Measurements from ENCODE around the gene ME3. TPM values are rescaled to one million over a fixed set of nuclear protein-coding genes. Genes with fewer than 3 reads are reported as not detected.
"Not testable (repeated sequence)": the region's sequence is repeated elsewhere in the genome, so short reads cannot be mapped to it uniquely, and the experiment has no call there.

ME3 gene
- total RNA-seq, 3 donors from 2014 or later = 5.3 to 10.3 (median 8.3) TPM

GRCh38 chr11:86570020-86570419 lies 102.4 kb downstream of the ME3 start:
- H3K36me3 Mint-ChIP-seq (ENCODE audit: insufficient read depth) = no peaks in the 10 kb centered on the region

GRCh38 chr11:86569109-86569508 lies 103.3 kb downstream of the ME3 start:
- no peaks in the 10 kb centered on the region for H3K4me1 Mint-ChIP-seq (ENCODE audit: low read depth)
- DNase-seq (no peak), ATAC-seq (no peak)
- no peaks in the 10 kb centered on the region for H3K9me3 Mint-ChIP-seq
- H3K36me3 Mint-ChIP-seq (ENCODE audit: insufficient read depth) = no peaks in the 10 kb centered on the region
- no peaks in the 10 kb centered on the region for H3K27me3 Mint-ChIP-seq (ENCODE audit: low read depth)
- H3K4me3 Mint-ChIP-seq = no peak overlapping the region

More at GRCh38 chr11:86570020-86570419, 102.4 kb downstream of the ME3 start:
- Mint-ChIP-seq H3K4me3 (no peak overlapping the region), H3K4me1 (ENCODE audit: low read depth) (no peaks in the 10 kb centered on the region), H3K27me3 (ENCODE audit: low read depth) (no peaks in the 10 kb centered on the region), H3K9me3 (no peaks in the 10 kb centered on the region)
- no peak for DNase-seq
- no peak for ATAC-seq

- no peaks in the 10 kb centered on the region for H3K4me1 Mint-ChIP-seq (ENCODE audit: low read depth)
- H3K9me3 Mint-ChIP-seq = peaks cover 16% of the 10 kb centered on the region
- H3K4me3 Mint-ChIP-seq = no peak overlapping the region
- no peaks in the 10 kb centered on the region for H3K27me3 Mint-ChIP-seq (ENCODE audit: low read depth)
- DNase-seq (no peak), ATAC-seq (no peak)
- no peaks in the 10 kb centered on the region for H3K36me3 Mint-ChIP-seq (ENCODE audit: insufficient read depth)
Measured at GRCh38 chr11:86565801-86566312, 106.6 kb downstream of the ME3 start.

GRCh38 chr11:86565388-86565787 lies 107.0 kb downstream of the ME3 start:
- Mint-ChIP-seq H3K4me3 (no peak overlapping the region), H3K27me3 (ENCODE audit: low read depth) (no peaks in the 10 kb centered on the region), H3K4me1 (ENCODE audit: low read depth) (no peaks in the 10 kb centered on the region), H3K36me3 (ENCODE audit: insufficient read depth) (no peaks in the 10 kb centered on the region), H3K9me3 (peaks cover 16% of the 10 kb centered on the region)
- ATAC-seq = no peak
- no peak for DNase-seq

- H3K4me3 Mint-ChIP-seq; H3K4me1 Mint-ChIP-seq (ENCODE audit: low read depth); DNase-seq; H3K36me3 Mint-ChIP-seq (ENCODE audit: insufficient read depth); ATAC-seq; H3K27me3 Mint-ChIP-seq (ENCODE audit: low read depth): not testable (repeated sequence)
- H3K9me3 Mint-ChIP-seq = peaks cover 16% of the 10 kb centered on the region
Measured at GRCh38 chr11:86562842-86563241, 109.6 kb downstream of the ME3 start.

- Mint-ChIP-seq H3K4me3 (no peak overlapping the region), H3K4me1 (ENCODE audit: low read depth) (no peaks in the 10 kb centered on the region), H3K36me3 (ENCODE audit: insufficient read depth) (no peaks in the 10 kb centered on the region), H3K27me3 (ENCODE audit: low read depth) (no peaks in the 10 kb centered on the region), H3K9me3 (peaks cover 16% of the 10 kb centered on the region)
- ATAC-seq = no peak
- no peak for DNase-seq
Measured at GRCh38 chr11:86559311-86559945, 113.0 kb downstream of the ME3 start.

GRCh38 chr11:86558841-86559240 lies 113.6 kb downstream of the ME3 start:
- DNase-seq = no peak

GRCh38 chr11:86558207-86558606 lies 114.2 kb downstream of the ME3 start:
- peaks cover 12% of the 10 kb centered on the region for H3K9me3 Mint-ChIP-seq
- no peaks in the 10 kb centered on the region for H3K4me1 Mint-ChIP-seq (ENCODE audit: low read depth)
- H3K27me3 Mint-ChIP-seq (ENCODE audit: low read depth) = no peaks in the 10 kb centered on the region
- H3K4me3 Mint-ChIP-seq = no peak overlapping the region
- ATAC-seq (no peak), DNase-seq (no peak)
- no peaks in the 10 kb centered on the region for H3K36me3 Mint-ChIP-seq (ENCODE audit: insufficient read depth)

More at GRCh38 chr11:86558841-86559240, 113.6 kb downstream of the ME3 start:
- peaks cover 16% of the 10 kb centered on the region for H3K9me3 Mint-ChIP-seq
- H3K4me3 Mint-ChIP-seq = no peak overlapping the region
- no peak for ATAC-seq
- no peaks in the 10 kb centered on the region for H3K36me3 Mint-ChIP-seq (ENCODE audit: insufficient read depth)
- no peaks in the 10 kb centered on the region for H3K27me3 Mint-ChIP-seq (ENCODE audit: low read depth)
- no peaks in the 10 kb centered on the region for H3K4me1 Mint-ChIP-seq (ENCODE audit: low read depth)

- Mint-ChIP-seq H3K9me3 (no peaks in the 10 kb centered on the region), H3K27me3 (ENCODE audit: low read depth) (no peaks in the 10 kb centered on the region), H3K4me3 (no peak overlapping the region), H3K4me1 (ENCODE audit: low read depth) (no peaks in the 10 kb centered on the region), H3K36me3 (ENCODE audit: insufficient read depth) (no peaks in the 10 kb centered on the region)
- DNase-seq (no peak), ATAC-seq (no peak)
Measured at GRCh38 chr11:86555866-86556265, 116.5 kb downstream of the ME3 start.

- ATAC-seq (no peak), DNase-seq (no peak)
- Mint-ChIP-seq H3K27me3 (ENCODE audit: low read depth) (no peaks in the 10 kb centered on the region), H3K36me3 (ENCODE audit: insufficient read depth) (no peaks in the 10 kb centered on the region), H3K4me1 (ENCODE audit: low read depth) (no peaks in the 10 kb centered on the region), H3K9me3 (no peaks in the 10 kb centered on the region), H3K4me3 (no peak overlapping the region)
Measured at GRCh38 chr11:86555401-86555800, 117.0 kb downstream of the ME3 start.

- H3K27me3 Mint-ChIP-seq (ENCODE audit: low read depth) = no peaks in the 10 kb centered on the region
- ATAC-seq (no peak), DNase-seq (no peak)
- no peaks in the 10 kb centered on the region for H3K9me3 Mint-ChIP-seq
- H3K36me3 Mint-ChIP-seq (ENCODE audit: insufficient read depth) = no peaks in the 10 kb centered on the region
- no peak overlapping the region for H3K4me3 Mint-ChIP-seq
- H3K4me1 Mint-ChIP-seq (ENCODE audit: low read depth) = no peaks in the 10 kb centered on the region
Measured at GRCh38 chr11:86553265-86553664, 119.2 kb downstream of the ME3 start.

GRCh38 chr11:86551288-86552092 lies 120.9 kb downstream of the ME3 start:
- H3K36me3 Mint-ChIP-seq (ENCODE audit: insufficient read depth) = no peaks in the 10 kb centered on the region
- DNase-seq = no peak

GRCh38 chr11:86550757-86551156 lies 121.7 kb downstream of the ME3 start:
- DNase-seq (no peak), ATAC-seq (no peak)
- no peaks in the 10 kb centered on the region for H3K9me3 Mint-ChIP-seq
- no peak overlapping the region for H3K4me3 Mint-ChIP-seq
- no peaks in the 10 kb centered on the region for H3K27me3 Mint-ChIP-seq (ENCODE audit: low read depth)
- no peaks in the 10 kb centered on the region for H3K36me3 Mint-ChIP-seq (ENCODE audit: insufficient read depth)
- no peaks in the 10 kb centered on the region for H3K4me1 Mint-ChIP-seq (ENCODE audit: low read depth)

More at GRCh38 chr11:86551288-86552092, 120.9 kb downstream of the ME3 start:
- ATAC-seq = no peak
- H3K27me3 Mint-ChIP-seq (ENCODE audit: low read depth) = no peaks in the 10 kb centered on the region
- no peak overlapping the region for H3K4me3 Mint-ChIP-seq
- H3K9me3 Mint-ChIP-seq = no peaks in the 10 kb centered on the region
- no peaks in the 10 kb centered on the region for H3K4me1 Mint-ChIP-seq (ENCODE audit: low read depth)

- Mint-ChIP-seq H3K27me3 (ENCODE audit: low read depth) (no peaks in the 10 kb centered on the region), H3K36me3 (ENCODE audit: insufficient read depth) (no peaks in the 10 kb centered on the region), H3K4me3 (no peak overlapping the region), H3K4me1 (ENCODE audit: low read depth) (no peaks in the 10 kb centered on the region), H3K9me3 (no peaks in the 10 kb centered on the region)
- ATAC-seq (no peak), DNase-seq (no peak)
Measured at GRCh38 chr11:86548271-86548917, 124.0 kb downstream of the ME3 start.
